ENCODE results near the gene IRX3. TPM values are rescaled to one million over a fixed set of nuclear protein-coding genes. Genes with fewer than 3 reads are reported as not detected.

IRX3 gene
- polyA plus RNA-seq (2012; ENCODE audit: missing spikeins), result not detected

- DNase-seq (ENCODE audit: insufficient read length), result no peak
- no peak for TF ChIP-seq POLR2A (IDR thresholded peaks at IDR 0.05; ENCODE audit: low read depth, low read length)
- TF ChIP-seq POLR2AphosphoS5 (IDR thresholded peaks at IDR 0.05; ENCODE audit: low read depth, low read length), result no peak
- no peak for TF ChIP-seq TAF1 (IDR thresholded peaks at IDR 0.05; ENCODE audit: borderline replicate concordance, low read depth, low read length)
- no peak for FAIRE-seq
Measured at GRCh38 chr16:54286366-54287130, at the start of gene IRX3. IRX3 (minus strand) TSS chr16:54286787; CDS start chr16:54286050, 737 bp downstream.

GRCh38 chr16:54335230-54335629 is 48.6 kb upstream of the IRX3 start:
- no peak for FAIRE-seq
- no peak for DNase-seq (ENCODE audit: insufficient read length)
- TF ChIP-seq POLR2A (IDR thresholded peaks at IDR 0.05; ENCODE audit: low read depth, low read length) (no peak), TAF1 (IDR thresholded peaks at IDR 0.05; ENCODE audit: borderline replicate concordance, low read depth, low read length) (no peak), POLR2AphosphoS5 (IDR thresholded peaks at IDR 0.05; ENCODE audit: low read depth, low read length) (no peak)

- no peak for DNase-seq (ENCODE audit: insufficient read length)
- no peak for FAIRE-seq
- TF ChIP-seq POLR2AphosphoS5 (IDR thresholded peaks at IDR 0.05; ENCODE audit: low read depth, low read length), result no peak
- no peak for TF ChIP-seq POLR2A (IDR thresholded peaks at IDR 0.05; ENCODE audit: low read depth, low read length)
- TF ChIP-seq TAF1 (IDR thresholded peaks at IDR 0.05; ENCODE audit: borderline replicate concordance, low read depth, low read length), result no peak
Measured at GRCh38 chr16:54334208-54334607, 47.6 kb upstream of the IRX3 start.

GRCh38 chr16:54331241-54332002 is 44.8 kb upstream of the IRX3 start:
- TF ChIP-seq TAF1 (IDR thresholded peaks at IDR 0.05; ENCODE audit: borderline replicate concordance, low read depth, low read length) (no peak), POLR2A (IDR thresholded peaks at IDR 0.05; ENCODE audit: low read depth, low read length) (no peak), POLR2AphosphoS5 (IDR thresholded peaks at IDR 0.05; ENCODE audit: low read depth, low read length) (no peak)
- no peak for FAIRE-seq
- DNase-seq (ENCODE audit: insufficient read length), result no peak

GRCh38 chr16:54327609-54328008 is 41.0 kb upstream of the IRX3 start:
- TF ChIP-seq POLR2AphosphoS5 (IDR thresholded peaks at IDR 0.05; ENCODE audit: low read depth, low read length), result no peak
- no peak for TF ChIP-seq POLR2A (IDR thresholded peaks at IDR 0.05; ENCODE audit: low read depth, low read length)
- no peak for TF ChIP-seq TAF1 (IDR thresholded peaks at IDR 0.05; ENCODE audit: borderline replicate concordance, low read depth, low read length)
- FAIRE-seq, result no peak
- DNase-seq (ENCODE audit: insufficient read length), result no peak

- no peak for DNase-seq (ENCODE audit: insufficient read length)
- no peak for FAIRE-seq
- TF ChIP-seq POLR2AphosphoS5 (IDR thresholded peaks at IDR 0.05; ENCODE audit: low read depth, low read length), result no peak
- TF ChIP-seq POLR2A (IDR thresholded peaks at IDR 0.05; ENCODE audit: low read depth, low read length), result no peak
- TF ChIP-seq TAF1 (IDR thresholded peaks at IDR 0.05; ENCODE audit: borderline replicate concordance, low read depth, low read length), result no peak
Measured at GRCh38 chr16:54326266-54326662, 39.7 kb upstream of the IRX3 start.

GRCh38 chr16:54325616-54326265 is 39.2 kb upstream of the IRX3 start:
- TF ChIP-seq TAF1 (IDR thresholded peaks at IDR 0.05; ENCODE audit: borderline replicate concordance, low read depth, low read length) (no peak), POLR2AphosphoS5 (IDR thresholded peaks at IDR 0.05; ENCODE audit: low read depth, low read length) (no peak), POLR2A (IDR thresholded peaks at IDR 0.05; ENCODE audit: low read depth, low read length) (no peak)
- DNase-seq (ENCODE audit: insufficient read length) (no peak), FAIRE-seq (no peak)

- no peak for TF ChIP-seq POLR2AphosphoS5 (IDR thresholded peaks at IDR 0.05; ENCODE audit: low read depth, low read length)
- no peak for TF ChIP-seq POLR2A (IDR thresholded peaks at IDR 0.05; ENCODE audit: low read depth, low read length)
- TF ChIP-seq TAF1 (IDR thresholded peaks at IDR 0.05; ENCODE audit: borderline replicate concordance, low read depth, low read length), result no peak
- FAIRE-seq (no peak), DNase-seq (ENCODE audit: insufficient read length) (no peak)
Measured at GRCh38 chr16:54324716-54325115, 38.1 kb upstream of the IRX3 start.

- no peak for FAIRE-seq
- TF ChIP-seq POLR2AphosphoS5 (IDR thresholded peaks at IDR 0.05; ENCODE audit: low read depth, low read length) (no peak), TAF1 (IDR thresholded peaks at IDR 0.05; ENCODE audit: borderline replicate concordance, low read depth, low read length) (no peak), POLR2A (IDR thresholded peaks at IDR 0.05; ENCODE audit: low read depth, low read length) (no peak)
- DNase-seq (ENCODE audit: insufficient read length), result no peak
Measured at GRCh38 chr16:54320697-54321340, 34.2 kb upstream of the IRX3 start.

- TF ChIP-seq POLR2A (IDR thresholded peaks at IDR 0.05; ENCODE audit: low read depth, low read length) (no peak), POLR2AphosphoS5 (IDR thresholded peaks at IDR 0.05; ENCODE audit: low read depth, low read length) (no peak), TAF1 (IDR thresholded peaks at IDR 0.05; ENCODE audit: borderline replicate concordance, low read depth, low read length) (no peak)
- FAIRE-seq, result no peak
- no peak for DNase-seq (ENCODE audit: insufficient read length)
Measured at GRCh38 chr16:54318941-54319340, 32.4 kb upstream of the IRX3 start.

GRCh38 chr16:54317101-54317611 is 30.6 kb upstream of the IRX3 start:
- no peak for FAIRE-seq
- TF ChIP-seq TAF1 (IDR thresholded peaks at IDR 0.05; ENCODE audit: borderline replicate concordance, low read depth, low read length) (no peak), POLR2AphosphoS5 (IDR thresholded peaks at IDR 0.05; ENCODE audit: low read depth, low read length) (no peak), POLR2A (IDR thresholded peaks at IDR 0.05; ENCODE audit: low read depth, low read length) (no peak)

More at GRCh38 chr16:54317101-54317611, 30.6 kb upstream of the IRX3 start:
- no peak for DNase-seq (ENCODE audit: insufficient read length)
